AG04450 (cell line): ENCODE data around the gene TEP1. TPM values are rescaled to one million over a fixed set of nuclear protein-coding genes. Genes with fewer than 3 reads are reported as not detected.

Experiments used
- CTCF ChIA-PET: fragments of 300-600, 350-600 bp; formaldehyde crosslinking; extraction: SDS; loops from one replicate; lab custom pipeline; 2022; ENCODE audit warnings: antibody characterized with exemption, inconsistent platforms; lab: Charles Lee
- POLR2A ChIA-PET: fragments of 350-600 bp; formaldehyde crosslinking; extraction: SDS; loops from one replicate; lab custom pipeline; 2021; ENCODE audit warnings: antibody characterized with exemption, inconsistent platforms; lab: Yijun Ruan, JAX
- DNase-seq: peaks from one replicate; pipeline ENCODE4 v3.0.0-alpha.2; 2011; ENCODE audit warnings: low read depth, low spot score
- H3K27ac ChIP-seq: one replicate; pipeline ENCODE4 v1.5.1; 2012; ENCODE audit warnings: low read depth, low read length, control low read depth
- H3K27me3 ChIP-seq: one replicate; pipeline ENCODE4 v1.6.0; 2012; ENCODE audit warnings: low read length; ENCODE audit not compliant: control insufficient read depth, insufficient read depth
- H3K4me3 ChIP-seq: 2 replicates; pipeline ENCODE4 v1.5.1; 2011; ENCODE audit warnings: mild to moderate bottlenecking, low read depth, low read length, control low read depth
- H3K9me3 ChIP-seq: 2 replicates; pipeline ENCODE4 v1.5.1; 2012; ENCODE audit warnings: low read length; ENCODE audit not compliant: control insufficient read depth, insufficient read depth
- CTCF ChIP-seq: IDR thresholded peaks from 2 replicates; pipeline ENCODE4 v1.5.1; 2011; ENCODE audit warnings: low read depth, low read length, control low read depth, inconsistent platforms
- polyA plus RNA-seq: library from polyadenylated mRNA; depleted of rRNA; stranded (reverse); fragments of >200 nt; gene quantifications from 2 replicates; pipeline ENCODE4 v1.2.3, GENCODE V29; 2011

The TEP1 gene
- polyA plus RNA-seq, 1 experiment, result 18.8 TPM

- POLR2A ChIA-PET, result no interaction called here
- CTCF ChIA-PET, result interaction anchor here (1.3 to 9.4 kb wide), 2 partner anchors 28 to 59 kb away, joined by 4 to 76 read pairs; no protein-coding TSS in a partner anchor
- no peak for TF ChIP-seq CTCF
- H3K9me3 ChIP-seq, result no peaks in the 10 kb centered on the region
- no peak for DNase-seq
- H3K4me3 ChIP-seq, result no peak overlapping the region
- no peaks in the 10 kb centered on the region for H3K27me3 ChIP-seq
- no peak overlapping the region for H3K27ac ChIP-seq
Observed at GRCh38 chr14:20356422-20356821, 56.9 kb downstream of the TEP1 start.

- peak; percentile 35 for TF ChIP-seq CTCF
- ChIA-PET CTCF (interaction anchor here (1.1 to 9.4 kb wide), 2 partner anchors 23 to 63 kb away, joined by 3 to 76 read pairs; no protein-coding TSS in a partner anchor), POLR2A (no interaction called here)
- no peak overlapping the region for H3K27ac ChIP-seq
- DNase-seq, result no peak
- H3K4me3 ChIP-seq, result no peak overlapping the region
- no peaks in the 10 kb centered on the region for H3K9me3 ChIP-seq
- no peaks in the 10 kb centered on the region for H3K27me3 ChIP-seq
Observed at GRCh38 chr14:20350860-20351259, 62.4 kb downstream of the TEP1 start.

- no peaks in the 10 kb centered on the region for H3K9me3 ChIP-seq
- no peak for DNase-seq
- ChIA-PET CTCF (interaction anchor here (0.6 to 9.4 kb wide), 4 partner anchors 22 to 65 kb away, joined by 3 to 76 read pairs (median 4); no protein-coding TSS in a partner anchor), POLR2A (interaction anchor here (0.7 kb wide), 1 partner anchor 100 kb away, joined by 3 read pairs; no protein-coding TSS in a partner anchor)
- H3K4me3 ChIP-seq, result no peak overlapping the region
- no peak overlapping the region for H3K27ac ChIP-seq
- TF ChIP-seq CTCF, result no peak
- no peaks in the 10 kb centered on the region for H3K27me3 ChIP-seq
Observed at GRCh38 chr14:20350282-20350681, 63.0 kb downstream of the TEP1 start.

GRCh38 chr14:20347747-20348146 lies 65.6 kb downstream of the TEP1 start:
- Histone ChIP-seq H3K27me3 (no peaks in the 10 kb centered on the region), H3K27ac (no peak overlapping the region), H3K4me3 (no peak overlapping the region), H3K9me3 (no peaks in the 10 kb centered on the region)
- no peak for TF ChIP-seq CTCF
- POLR2A ChIA-PET, result no interaction called here
- no peak for DNase-seq
- CTCF ChIA-PET, result interaction anchor here (0.7 to 9.4 kb wide), 2 partner anchors 19 to 66 kb away, joined by 4 to 76 read pairs; no protein-coding TSS in a partner anchor

- ChIA-PET CTCF (interaction anchor here (0.7 to 1.2 kb wide), 2 partner anchors 15 to 19 kb away, joined by 5 to 6 read pairs; no protein-coding TSS in a partner anchor), POLR2A (interaction anchor here (0.6 kb wide), 1 partner anchor 117 kb away, joined by 6 read pairs; no protein-coding TSS in a partner anchor)
- H3K27ac ChIP-seq, result no peak overlapping the region
- H3K4me3 ChIP-seq, result no peak overlapping the region
- no peak for TF ChIP-seq CTCF
- no peaks in the 10 kb centered on the region for H3K27me3 ChIP-seq
- H3K9me3 ChIP-seq, result no peaks in the 10 kb centered on the region
- no peak for DNase-seq
Observed at GRCh38 chr14:20346713-20347112, 66.6 kb downstream of the TEP1 start.
